Mammary epithelial cell (primary cell): ENCODE results near the gene POC1B.

Experiments used
- EZH2 ChIP-seq: IDR thresholded peaks from 2 replicates; pipeline ENCODE4 v1.6.1; 2012; ENCODE audit warnings: low read length, inconsistent platforms, borderline replicate concordance
- TF ChIP-seq, protein P1 (sequence below), 2 donors: IDR thresholded peaks in 1 of 2; conservative IDR thresholded peaks in 1 of 2; 2 replicates each; pipeline ENCODE4 v1.5.1; 2011 to 2012; ENCODE audit warnings: inconsistent platforms in 2 of 2, low read length in 2 of 2, mild to moderate bottlenecking in 2 of 2, control low read depth in 1 of 2, low read depth in 1 of 2; ENCODE audit not compliant: insufficient read depth in 1 of 2; ENCODE audit errors: extremely low read depth in 1 of 2

- TF ChIP-seq, protein P1, sequence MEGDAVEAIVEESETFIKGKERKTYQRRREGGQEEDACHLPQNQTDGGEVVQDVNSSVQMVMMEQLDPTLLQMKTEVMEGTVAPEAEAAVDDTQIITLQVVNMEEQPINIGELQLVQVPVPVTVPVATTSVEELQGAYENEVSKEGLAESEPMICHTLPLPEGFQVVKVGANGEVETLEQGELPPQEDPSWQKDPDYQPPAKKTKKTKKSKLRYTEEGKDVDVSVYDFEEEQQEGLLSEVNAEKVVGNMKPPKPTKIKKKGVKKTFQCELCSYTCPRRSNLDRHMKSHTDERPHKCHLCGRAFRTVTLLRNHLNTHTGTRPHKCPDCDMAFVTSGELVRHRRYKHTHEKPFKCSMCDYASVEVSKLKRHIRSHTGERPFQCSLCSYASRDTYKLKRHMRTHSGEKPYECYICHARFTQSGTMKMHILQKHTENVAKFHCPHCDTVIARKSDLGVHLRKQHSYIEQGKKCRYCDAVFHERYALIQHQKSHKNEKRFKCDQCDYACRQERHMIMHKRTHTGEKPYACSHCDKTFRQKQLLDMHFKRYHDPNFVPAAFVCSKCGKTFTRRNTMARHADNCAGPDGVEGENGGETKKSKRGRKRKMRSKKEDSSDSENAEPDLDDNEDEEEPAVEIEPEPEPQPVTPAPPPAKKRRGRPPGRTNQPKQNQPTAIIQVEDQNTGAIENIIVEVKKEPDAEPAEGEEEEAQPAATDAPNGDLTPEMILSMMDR (conservative IDR thresholded peaks at IDR 0.05 in 1 of 2, IDR thresholded peaks at IDR 0.05 in 1 of 2; ENCODE audit: extremely low read depth in 1 of 2, insufficient read depth in 1 of 2, low read depth in 1 of 2, low read length in 2 of 2), result no peak
- TF ChIP-seq EZH2, result no peak
Observed at GRCh38 chr12:89497467-89497866, 28.4 kb downstream of the POC1B start.
